Measurements from ENCODE around the gene BUD31. TPM values are rescaled to one million over a fixed set of nuclear protein-coding genes. Genes with fewer than 3 reads are reported as not detected.

The BUD31 gene
- total and polyA plus RNA-seq, 10 of the 15 experiments (the other 5 are each of a cell fraction or from before 2014, with no cell fraction given): 74.2 to 317 (median 130) TPM

GRCh38 chr7:99374111-99375064 lies 34.4 kb upstream of the BUD31 start, which contains the start of gene ARPC1B (continued):
- TF ChIP-seq NFYB (IDR thresholded peaks at IDR 0.05; ENCODE audit: insufficient read depth, low read depth, low read length) (no peak), SIX5 (IDR thresholded peaks at IDR 0.05; ENCODE audit: low read depth, low read length, severe bottlenecking) (no peak), IRF5 (IDR thresholded peaks at IDR 0.05; ENCODE audit: borderline replicate concordance) (no peak), CBFB (IDR thresholded peaks at IDR 0.05; ENCODE audit: low read depth) (no peak; the same call in 1 of the 2 replicates), ZBTB4 (CRISPR knock-in tag; IDR thresholded peaks at IDR 0.05) (no peak), RB1 (IDR thresholded peaks at IDR 0.05; ENCODE audit: borderline replicate concordance) (peak; percentile 85; the same call in 1 of the 2 replicates), KAT2A (conservative IDR thresholded peaks at IDR 0.05; ENCODE audit: control insufficient read depth, low read depth, low read length) (no peak), SIN3A (IDR thresholded peaks at IDR 0.05; ENCODE audit: low read depth, low read length) (no peak), NBN (IDR thresholded peaks at IDR 0.05) (no peak), CEBPB (IDR thresholded peaks at IDR 0.05; ENCODE audit: borderline replicate concordance in 1 of 2, low read depth in 2 of 2, low read length in 2 of 2) (no peak), NR2F1 (conservative IDR thresholded peaks at IDR 0.05) (peak; percentile 79; the same call in 1 of the 2 replicates), FOS (IDR thresholded peaks at IDR 0.05; ENCODE audit: borderline replicate concordance, extremely low read depth, insufficient read length) (no peak), FOXM1 (IDR thresholded peaks at IDR 0.05; ENCODE audit: low read depth, low read length) (no peak), BACH1 (IDR thresholded peaks at IDR 0.05; ENCODE audit: borderline replicate concordance) (peak; percentile 43), CHD2 (IDR thresholded peaks at IDR 0.05; ENCODE audit: borderline replicate concordance, low read depth, low read length) (peak; percentile 77), ZNF622 (IDR thresholded peaks at IDR 0.05) (no peak), BCL3 (IDR thresholded peaks at IDR 0.05; ENCODE audit: borderline replicate concordance, insufficient read depth, low read depth, low read length, poor library complexity, severe bottlenecking) (peak; percentile 43), SUZ12 (IDR thresholded peaks at IDR 0.05; ENCODE audit: unreplicated experiment) (no peak), USF2 (IDR thresholded peaks at IDR 0.05; ENCODE audit: borderline replicate concordance, low read depth, low read length) (no peak), BRCA1 (IDR thresholded peaks at IDR 0.05; ENCODE audit: low read depth, low read length) (no peak), SREBF2 (IDR thresholded peaks at IDR 0.05; ENCODE audit: low read length) (no peak)
